ENCODE results near the gene EFCAB13.

Gene EFCAB13

DNA sequence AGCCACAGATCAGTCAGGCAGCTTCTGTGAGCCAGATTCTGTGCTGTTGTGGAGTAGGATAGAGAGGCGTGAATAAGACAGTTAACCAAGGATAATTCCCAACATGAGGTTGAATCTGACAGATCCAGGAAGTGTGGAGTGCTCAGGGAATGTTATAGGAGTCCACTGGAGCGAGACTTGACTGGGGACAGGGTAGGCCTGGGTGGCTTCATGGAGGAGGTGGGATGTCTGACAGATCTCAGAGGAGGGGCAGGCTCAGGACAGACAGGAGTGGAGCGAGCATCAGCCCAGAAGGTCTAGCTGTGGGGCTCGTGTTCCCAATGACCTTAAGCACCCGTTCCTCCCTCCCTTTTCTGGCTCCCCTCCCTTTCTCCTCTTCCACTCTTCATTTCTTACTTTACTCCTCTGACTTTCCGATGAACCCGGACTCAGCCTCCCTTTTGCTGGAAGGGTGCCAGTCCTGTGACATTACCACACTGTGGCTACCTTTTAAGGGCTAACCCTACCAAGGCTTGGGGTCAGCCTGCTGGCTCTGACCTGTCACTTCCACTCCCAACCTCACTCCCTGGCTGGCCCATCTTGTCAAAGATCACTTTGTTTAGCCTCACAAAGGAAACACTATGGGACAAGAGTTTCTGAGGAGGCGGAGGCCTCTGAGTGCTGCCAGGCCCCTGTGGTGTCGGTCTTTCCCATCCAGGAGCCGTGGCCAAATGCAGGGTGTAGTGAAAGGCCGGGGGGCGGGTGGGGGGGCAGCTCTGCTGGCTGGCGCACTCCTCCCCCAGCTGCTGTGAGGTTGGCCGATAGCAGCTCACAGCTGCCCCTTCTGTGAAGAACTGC, 28.5 kb upstream of the EFCAB13 start:
- Histone ChIP-seq H3K27me3 (no peaks in the 10 kb centered on the region), H3K9me3 (no peaks in the 10 kb centered on the region), H3K4me3 (no peak overlapping the region), H3K36me3 (peaks cover 13 to 43% (median 25%) of the 10 kb centered on the region in 3 donors), H3K27ac (peak overlapping the region; percentile 81 to 86), H3K4me1 (peaks cover 0 to 61% (median 38%) of the 10 kb centered on the region in 4 donors)
- DNase-seq, result no peak
- TF ChIP-seq, protein P1, sequence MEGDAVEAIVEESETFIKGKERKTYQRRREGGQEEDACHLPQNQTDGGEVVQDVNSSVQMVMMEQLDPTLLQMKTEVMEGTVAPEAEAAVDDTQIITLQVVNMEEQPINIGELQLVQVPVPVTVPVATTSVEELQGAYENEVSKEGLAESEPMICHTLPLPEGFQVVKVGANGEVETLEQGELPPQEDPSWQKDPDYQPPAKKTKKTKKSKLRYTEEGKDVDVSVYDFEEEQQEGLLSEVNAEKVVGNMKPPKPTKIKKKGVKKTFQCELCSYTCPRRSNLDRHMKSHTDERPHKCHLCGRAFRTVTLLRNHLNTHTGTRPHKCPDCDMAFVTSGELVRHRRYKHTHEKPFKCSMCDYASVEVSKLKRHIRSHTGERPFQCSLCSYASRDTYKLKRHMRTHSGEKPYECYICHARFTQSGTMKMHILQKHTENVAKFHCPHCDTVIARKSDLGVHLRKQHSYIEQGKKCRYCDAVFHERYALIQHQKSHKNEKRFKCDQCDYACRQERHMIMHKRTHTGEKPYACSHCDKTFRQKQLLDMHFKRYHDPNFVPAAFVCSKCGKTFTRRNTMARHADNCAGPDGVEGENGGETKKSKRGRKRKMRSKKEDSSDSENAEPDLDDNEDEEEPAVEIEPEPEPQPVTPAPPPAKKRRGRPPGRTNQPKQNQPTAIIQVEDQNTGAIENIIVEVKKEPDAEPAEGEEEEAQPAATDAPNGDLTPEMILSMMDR (IDR thresholded peaks at IDR 0.05), result no peak
- intact Hi-C loops (cut with DNase I; ENCODE audit: low total_unique reads), result no loop called here

DNA sequence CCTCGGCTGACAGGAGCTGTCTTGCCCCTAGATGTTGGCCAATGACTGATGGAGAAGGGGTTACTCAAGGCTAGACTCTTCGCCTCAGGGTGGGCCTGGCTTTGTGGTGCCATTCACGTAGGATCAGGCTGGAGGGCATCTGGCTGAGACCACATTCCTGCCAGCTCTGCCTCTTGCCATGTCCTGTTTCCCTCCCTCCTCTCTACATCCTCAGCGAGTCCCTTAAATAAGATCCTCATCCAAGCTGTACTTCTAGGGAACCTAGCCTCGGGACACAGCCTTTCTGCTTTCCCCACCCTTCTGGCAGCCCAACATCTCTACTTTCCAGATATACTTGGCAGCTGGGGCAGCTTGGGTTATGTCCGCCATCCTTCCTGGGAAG, 27.9 kb upstream of the EFCAB13 start:
- DNase-seq, result no peak
- TF ChIP-seq, protein P1 (IDR thresholded peaks at IDR 0.05), result no peak
- intact Hi-C loops (cut with DNase I; ENCODE audit: low total_unique reads), result no loop called here
- Histone ChIP-seq H3K27me3 (no peaks in the 10 kb centered on the region), H3K4me1 (peaks cover 0 to 61% (median 38%) of the 10 kb centered on the region in 4 donors), H3K9me3 (no peaks in the 10 kb centered on the region), H3K36me3 (peaks cover 17 to 43% (median 25%) of the 10 kb centered on the region in 3 donors), H3K4me3 (no peak overlapping the region), H3K27ac (peak overlapping the region; percentile 81 to 86)

GRCh38 chr17:47297661-47298400, 25.9 kb upstream of the EFCAB13 start:
- peaks cover 26 to 44% (median 29%) of the 10 kb centered on the region in 3 donors for H3K36me3 ChIP-seq
- peaks cover 0 to 61% (median 38%) of the 10 kb centered on the region in 4 donors for H3K4me1 ChIP-seq
- TF ChIP-seq, protein P1 (IDR thresholded peaks at IDR 0.05), result no peak
- no peaks in the 10 kb centered on the region for H3K9me3 ChIP-seq
- no peak overlapping the region for H3K4me3 ChIP-seq
- no peak for DNase-seq
- no peaks in the 10 kb centered on the region for H3K27me3 ChIP-seq
- intact Hi-C loops (cut with DNase I; ENCODE audit: low total_unique reads), result no loop called here
- peak overlapping the region in 1 of 2 donors; percentile 86 for H3K27ac ChIP-seq

GRCh38 chr17:47298712-47299111, 25.0 kb upstream of the EFCAB13 start:
- Histone ChIP-seq H3K27me3 (no peaks in the 10 kb centered on the region), H3K36me3 (peaks cover 31 to 48% (median 36%) of the 10 kb centered on the region in 3 donors), H3K9me3 (no peaks in the 10 kb centered on the region), H3K4me3 (no peak overlapping the region), H3K4me1 (peaks cover 0 to 56% (median 37%) of the 10 kb centered on the region in 4 donors), H3K27ac (peak overlapping the region; percentile 30 to 48)
- no peak for DNase-seq
- TF ChIP-seq, protein P1 (IDR thresholded peaks at IDR 0.05), result no peak
- intact Hi-C loops (cut with DNase I; ENCODE audit: low total_unique reads), result no loop called here

DNA sequence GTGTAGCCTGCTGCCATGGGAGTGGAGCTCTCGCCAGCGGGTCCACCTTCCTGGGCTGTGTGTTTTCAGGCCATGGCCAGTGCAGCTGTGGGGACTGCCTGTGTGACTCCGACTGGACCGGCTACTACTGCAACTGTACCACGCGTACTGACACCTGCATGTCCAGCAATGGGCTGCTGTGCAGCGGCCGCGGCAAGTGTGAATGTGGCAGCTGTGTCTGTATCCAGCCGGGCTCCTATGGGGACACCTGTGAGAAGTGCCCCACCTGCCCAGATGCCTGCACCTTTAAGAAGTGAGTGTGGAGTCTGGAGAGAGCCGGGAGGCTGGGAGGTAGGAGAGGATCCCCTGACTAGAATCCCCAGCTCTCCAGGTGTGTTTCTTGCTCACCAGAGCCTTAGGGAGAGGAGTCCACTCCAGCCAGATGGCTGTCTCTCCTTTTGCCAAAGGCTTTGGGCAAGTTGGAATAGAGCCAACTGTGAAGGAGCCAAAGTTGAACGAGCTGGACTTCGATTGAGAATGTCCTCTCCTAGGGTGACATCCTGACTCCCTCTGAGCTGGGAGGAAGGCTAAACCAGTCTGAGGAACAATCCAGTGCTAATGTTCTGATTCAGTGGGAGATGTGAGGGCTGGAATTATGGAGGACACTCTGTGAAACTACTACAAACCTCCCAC, 24.4 kb upstream of the EFCAB13 start:
- no peak overlapping the region for H3K4me3 ChIP-seq
- intact Hi-C loops (cut with DNase I; ENCODE audit: low total_unique reads), result no loop called here
- H3K4me1 ChIP-seq, result peaks cover 0 to 54% (median 33%) of the 10 kb centered on the region in 4 donors
- no peaks in the 10 kb centered on the region for H3K9me3 ChIP-seq
- DNase-seq, result no peak
- H3K27me3 ChIP-seq, result no peaks in the 10 kb centered on the region
- TF ChIP-seq, protein P1 (IDR thresholded peaks at IDR 0.05), result no peak
- peaks cover 31 to 54% (median 43%) of the 10 kb centered on the region in 3 donors for H3K36me3 ChIP-seq
- peak overlapping the region; percentile 30 to 48 for H3K27ac ChIP-seq

Data from tibial artery (tissue), 4 donors.